ENCODE data around the gene CXCL5. TPM values are rescaled to one million over a fixed set of nuclear protein-coding genes. Genes with fewer than 3 reads are reported as not detected.

The CXCL5 gene
- total and polyA plus RNA-seq, 10 of the 15 experiments (the other 5 are each of a cell fraction or from before 2014, with no cell fraction given), result not detected

DNA sequence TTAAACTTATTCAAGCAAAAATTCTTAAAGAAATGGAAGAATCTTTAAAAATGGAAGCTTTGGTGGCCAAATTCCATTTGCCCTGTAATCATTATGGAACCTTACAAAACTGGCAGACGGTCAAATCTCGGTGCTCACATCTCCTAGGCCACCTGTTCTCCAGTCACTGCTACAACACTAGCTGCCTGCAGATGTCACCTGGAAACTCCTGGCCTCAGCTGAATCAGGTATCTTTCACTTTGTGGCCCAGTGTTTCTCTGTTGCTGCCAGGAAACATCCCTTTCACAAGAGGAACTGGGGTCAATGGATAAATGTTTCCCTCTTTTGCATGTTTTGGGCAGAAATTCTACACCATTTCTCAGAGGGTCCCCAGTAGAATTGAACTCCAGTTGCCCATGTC is 44.2 kb upstream of the CXCL5 start:
- intact Hi-C loops (cut with micrococcal nuclease; ENCODE audit: unreplicated experiment), result no loop called here
- ChIA-PET SMC1A (ENCODE audit: uncharacterized antibody, unreplicated experiment) (interaction anchor here (1.0 kb wide), 1 partner anchor 24 kb away, joined by 3 read pairs; no protein-coding TSS in a partner anchor), CTCF (no interaction called here), RAD21 (ENCODE audit: unreplicated experiment) (interaction anchor here (0.8 kb wide), 1 partner anchor 178 kb away, joined by 3 read pairs; no protein-coding TSS in a partner anchor), POLR2A (no interaction called here)
- Histone ChIP-seq H3K9ac (ENCODE audit: control insufficient read depth, insufficient read depth, low read length) (no peak overlapping the region), H3K27me3 (replicated peaks in 1 of 2; ENCODE audit: control insufficient read depth in 2 of 2, insufficient read depth in 2 of 2, low read length in 1 of 2) (peaks cover 3 to 8% of the 10 kb centered on the region in 2 experiments), H3K36me3 (ENCODE audit: control insufficient read depth in 2 of 2, insufficient read depth in 2 of 2, low read length in 1 of 2) (no peaks in the 10 kb centered on the region), H3K79me2 (ENCODE audit: control insufficient read depth, insufficient read depth, low read length) (no peaks in the 10 kb centered on the region), H3K9me3 (replicated peaks; ENCODE audit: control insufficient read depth, insufficient read depth, low read length) (no peaks in the 10 kb centered on the region), H4K20me1 (ENCODE audit: control insufficient read depth, insufficient read depth) (no peaks in the 10 kb centered on the region), H3K4me3 (no peak overlapping the region), H3K4me2 (ENCODE audit: control insufficient read depth, insufficient read depth) (no peak overlapping the region), H3K27ac (ENCODE audit: control insufficient read depth, insufficient read depth) (no peak overlapping the region), H2AFZ (ENCODE audit: control insufficient read depth, low read depth, low read length) (no peak overlapping the region), H3K4me1 (ENCODE audit: control insufficient read depth, insufficient read depth, low read length) (peaks cover 3% of the 10 kb centered on the region; the same call in 1 of the 2 replicates)
- FAIRE-seq, result no peak
- no peak for TF ChIP-seq CREM (IDR thresholded peaks at IDR 0.05; ENCODE audit: low read depth)
- TF ChIP-seq CBX5 (IDR thresholded peaks at IDR 0.05; ENCODE audit: low read depth), result no peak
- no peak for TF ChIP-seq ZBTB4 (CRISPR knock-in tag; IDR thresholded peaks at IDR 0.05)
- no peak for TF ChIP-seq MAX (IDR thresholded peaks at IDR 0.05; ENCODE audit: low read depth, low read length)
- TF ChIP-seq MTA3 (IDR thresholded peaks at IDR 0.05; ENCODE audit: borderline replicate concordance, low read length), result no peak
- no peak for TF ChIP-seq EED (IDR thresholded peaks at IDR 0.05; ENCODE audit: low read depth)
- no peak for TF ChIP-seq JUNB (IDR thresholded peaks at IDR 0.05)
- TF ChIP-seq CHD4 (IDR thresholded peaks at IDR 0.05), result no peak
- TF ChIP-seq ZBTB11 (CRISPR knock-in tag; IDR thresholded peaks at IDR 0.05), result no peak
- no peak for TF ChIP-seq SRF (IDR thresholded peaks at IDR 0.05; ENCODE audit: low read depth in 2 of 2, low read length in 2 of 2)
- TF ChIP-seq, protein P1, sequence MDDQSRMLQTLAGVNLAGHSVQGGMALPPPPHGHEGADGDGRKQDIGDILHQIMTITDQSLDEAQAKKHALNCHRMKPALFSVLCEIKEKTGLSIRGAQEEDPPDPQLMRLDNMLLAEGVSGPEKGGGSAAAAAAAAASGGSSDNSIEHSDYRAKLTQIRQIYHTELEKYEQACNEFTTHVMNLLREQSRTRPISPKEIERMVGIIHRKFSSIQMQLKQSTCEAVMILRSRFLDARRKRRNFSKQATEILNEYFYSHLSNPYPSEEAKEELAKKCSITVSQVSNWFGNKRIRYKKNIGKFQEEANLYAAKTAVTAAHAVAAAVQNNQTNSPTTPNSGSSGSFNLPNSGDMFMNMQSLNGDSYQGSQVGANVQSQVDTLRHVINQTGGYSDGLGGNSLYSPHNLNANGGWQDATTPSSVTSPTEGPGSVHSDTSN (IDR thresholded peaks at IDR 0.05; ENCODE audit: insufficient replicate concordance, low read depth, low read length), result no peak
- TF ChIP-seq ZZZ3 (IDR thresholded peaks at IDR 0.05; ENCODE audit: control insufficient read depth, insufficient read length, low read depth), result no peak
- TF ChIP-seq SIX5 (IDR thresholded peaks at IDR 0.05; ENCODE audit: low read depth, low read length, severe bottlenecking), result no peak
- TF ChIP-seq RAD21 (IDR thresholded peaks at IDR 0.05; ENCODE audit: insufficient read depth, low read depth, low read length), result no peak
- no peak for TF ChIP-seq BMI1 (IDR thresholded peaks at IDR 0.05; ENCODE audit: borderline replicate concordance)
- no peak for TF ChIP-seq JUND (IDR thresholded peaks at IDR 0.05; ENCODE audit: low read depth, low read length)
- TF ChIP-seq ZNF384 (IDR thresholded peaks at IDR 0.05; ENCODE audit: borderline replicate concordance, low read depth, low read length), result no peak
- no peak for TF ChIP-seq CBFB (IDR thresholded peaks at IDR 0.05; ENCODE audit: low read depth)
- BruUV-seq (replicated peaks), result no TSS peak
- 0% methylated on average over 2 of the region's 2 CpGs for WGBS (ENCODE audit: insufficient coverage, insufficient replicate concordance, low lambda C conversion rate, missing lambda C conversion rate)
- no peak for ATAC-seq
- in situ Hi-C loops (cut with MboI), result no loop called here
- no peak for DNase-seq (ENCODE audit: low read depth, low spot score)

All from GM12878 (cell line).